ENCODE data around the gene KREMEN1. TPM values are rescaled to one million over a fixed set of nuclear protein-coding genes. Genes with fewer than 3 reads are reported as not detected.

KREMEN1 gene
- total and polyA plus RNA-seq, 2 experiments from 2014 or later: 1.8 to 3.8 TPM

DNA sequence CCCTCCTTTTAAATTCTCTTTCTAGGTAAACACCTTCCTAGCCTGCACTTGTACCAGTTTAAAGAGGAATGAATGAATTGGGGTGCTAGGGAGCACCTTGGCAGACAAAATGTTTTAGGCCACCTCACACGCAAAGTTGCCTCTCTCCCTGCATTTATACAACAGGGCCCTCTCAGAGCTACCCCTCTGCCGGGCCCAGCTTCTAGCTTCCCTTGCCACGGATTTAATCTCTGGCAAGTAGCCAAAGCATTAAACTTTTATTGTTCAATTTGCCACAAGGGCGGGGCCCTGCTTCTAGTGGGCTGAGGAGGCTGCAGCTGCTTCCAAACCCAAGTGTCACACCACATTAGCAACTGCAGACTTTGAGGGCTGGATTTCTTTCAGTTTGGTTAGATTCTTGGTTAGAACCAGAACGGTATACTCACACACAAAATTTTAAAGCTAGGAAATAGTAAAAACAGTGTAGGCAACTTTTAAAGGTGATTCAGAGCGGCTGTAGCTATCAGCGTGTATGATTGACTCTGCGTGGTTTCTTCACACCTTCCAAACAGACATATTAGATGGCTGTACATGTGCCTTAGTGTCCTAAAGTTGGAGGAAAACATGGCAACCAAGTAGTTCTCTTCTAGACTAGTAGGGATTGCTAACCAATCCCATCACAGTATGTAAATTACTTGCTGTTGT lies 6.5 kb downstream of the KREMEN1 start:
- Histone ChIP-seq H3K27ac (ENCODE audit: low read depth) (no peak overlapping the region), H2AFZ (no peak overlapping the region), H3K4me1 (ENCODE audit: insufficient read depth) (peaks cover 40% of the 10 kb centered on the region), H3F3A (replicated peaks; ENCODE audit: low read depth) (no peaks in the 10 kb centered on the region), H3K9me2 (ENCODE audit: insufficient read depth) (no peaks in the 10 kb centered on the region), H3K4me3 (no peak overlapping the region), H4K20me1 (replicated peaks; ENCODE audit: insufficient read depth) (no peaks in the 10 kb centered on the region), H3K4me2 (no peak overlapping the region), H3K79me2 (replicated peaks; ENCODE audit: insufficient read depth) (no peaks in the 10 kb centered on the region), H3K36me3 (ENCODE audit: insufficient read depth) (no peaks in the 10 kb centered on the region), H3K27me3 (ENCODE audit: insufficient read depth) (peaks cover 15% of the 10 kb centered on the region)
- ATAC-seq (no peak), DNase-seq (ENCODE audit: low spot score) (no peak)
- H3K4me1 Mint-ChIP-seq: peaks cover 21% of the 10 kb centered on the region
- no peak overlapping the region for H3K27ac Mint-ChIP-seq
- no peaks in the 10 kb centered on the region for H3K36me3 Mint-ChIP-seq (ENCODE audit: low read depth)
- H3K9me3 Mint-ChIP-seq: no peaks in the 10 kb centered on the region
- H3K4me3 Mint-ChIP-seq: no peak overlapping the region
- TF ChIP-seq, protein P1, sequence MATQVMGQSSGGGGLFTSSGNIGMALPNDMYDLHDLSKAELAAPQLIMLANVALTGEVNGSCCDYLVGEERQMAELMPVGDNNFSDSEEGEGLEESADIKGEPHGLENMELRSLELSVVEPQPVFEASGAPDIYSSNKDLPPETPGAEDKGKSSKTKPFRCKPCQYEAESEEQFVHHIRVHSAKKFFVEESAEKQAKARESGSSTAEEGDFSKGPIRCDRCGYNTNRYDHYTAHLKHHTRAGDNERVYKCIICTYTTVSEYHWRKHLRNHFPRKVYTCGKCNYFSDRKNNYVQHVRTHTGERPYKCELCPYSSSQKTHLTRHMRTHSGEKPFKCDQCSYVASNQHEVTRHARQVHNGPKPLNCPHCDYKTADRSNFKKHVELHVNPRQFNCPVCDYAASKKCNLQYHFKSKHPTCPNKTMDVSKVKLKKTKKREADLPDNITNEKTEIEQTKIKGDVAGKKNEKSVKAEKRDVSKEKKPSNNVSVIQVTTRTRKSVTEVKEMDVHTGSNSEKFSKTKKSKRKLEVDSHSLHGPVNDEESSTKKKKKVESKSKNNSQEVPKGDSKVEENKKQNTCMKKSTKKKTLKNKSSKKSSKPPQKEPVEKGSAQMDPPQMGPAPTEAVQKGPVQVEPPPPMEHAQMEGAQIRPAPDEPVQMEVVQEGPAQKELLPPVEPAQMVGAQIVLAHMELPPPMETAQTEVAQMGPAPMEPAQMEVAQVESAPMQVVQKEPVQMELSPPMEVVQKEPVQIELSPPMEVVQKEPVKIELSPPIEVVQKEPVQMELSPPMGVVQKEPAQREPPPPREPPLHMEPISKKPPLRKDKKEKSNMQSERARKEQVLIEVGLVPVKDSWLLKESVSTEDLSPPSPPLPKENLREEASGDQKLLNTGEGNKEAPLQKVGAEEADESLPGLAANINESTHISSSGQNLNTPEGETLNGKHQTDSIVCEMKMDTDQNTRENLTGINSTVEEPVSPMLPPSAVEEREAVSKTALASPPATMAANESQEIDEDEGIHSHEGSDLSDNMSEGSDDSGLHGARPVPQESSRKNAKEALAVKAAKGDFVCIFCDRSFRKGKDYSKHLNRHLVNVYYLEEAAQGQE (IDR thresholded peaks at IDR 0.05; ENCODE audit: unreplicated experiment): no peak
- TF ChIP-seq, protein P2, sequence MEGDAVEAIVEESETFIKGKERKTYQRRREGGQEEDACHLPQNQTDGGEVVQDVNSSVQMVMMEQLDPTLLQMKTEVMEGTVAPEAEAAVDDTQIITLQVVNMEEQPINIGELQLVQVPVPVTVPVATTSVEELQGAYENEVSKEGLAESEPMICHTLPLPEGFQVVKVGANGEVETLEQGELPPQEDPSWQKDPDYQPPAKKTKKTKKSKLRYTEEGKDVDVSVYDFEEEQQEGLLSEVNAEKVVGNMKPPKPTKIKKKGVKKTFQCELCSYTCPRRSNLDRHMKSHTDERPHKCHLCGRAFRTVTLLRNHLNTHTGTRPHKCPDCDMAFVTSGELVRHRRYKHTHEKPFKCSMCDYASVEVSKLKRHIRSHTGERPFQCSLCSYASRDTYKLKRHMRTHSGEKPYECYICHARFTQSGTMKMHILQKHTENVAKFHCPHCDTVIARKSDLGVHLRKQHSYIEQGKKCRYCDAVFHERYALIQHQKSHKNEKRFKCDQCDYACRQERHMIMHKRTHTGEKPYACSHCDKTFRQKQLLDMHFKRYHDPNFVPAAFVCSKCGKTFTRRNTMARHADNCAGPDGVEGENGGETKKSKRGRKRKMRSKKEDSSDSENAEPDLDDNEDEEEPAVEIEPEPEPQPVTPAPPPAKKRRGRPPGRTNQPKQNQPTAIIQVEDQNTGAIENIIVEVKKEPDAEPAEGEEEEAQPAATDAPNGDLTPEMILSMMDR (conservative IDR thresholded peaks at IDR 0.05; ENCODE audit: low read depth in 2 of 2): no peak
- no peak for TF ChIP-seq CREB1 (CRISPR knock-in tag; IDR thresholded peaks at IDR 0.05; ENCODE audit: low read depth)
- no peak for TF ChIP-seq JUNB (IDR thresholded peaks at IDR 0.05; ENCODE audit: unreplicated experiment)
- peaks cover 8% of the 10 kb centered on the region for H3K27me3 Mint-ChIP-seq (ENCODE audit: insufficient read depth, low read depth, poor library complexity)

DNA sequence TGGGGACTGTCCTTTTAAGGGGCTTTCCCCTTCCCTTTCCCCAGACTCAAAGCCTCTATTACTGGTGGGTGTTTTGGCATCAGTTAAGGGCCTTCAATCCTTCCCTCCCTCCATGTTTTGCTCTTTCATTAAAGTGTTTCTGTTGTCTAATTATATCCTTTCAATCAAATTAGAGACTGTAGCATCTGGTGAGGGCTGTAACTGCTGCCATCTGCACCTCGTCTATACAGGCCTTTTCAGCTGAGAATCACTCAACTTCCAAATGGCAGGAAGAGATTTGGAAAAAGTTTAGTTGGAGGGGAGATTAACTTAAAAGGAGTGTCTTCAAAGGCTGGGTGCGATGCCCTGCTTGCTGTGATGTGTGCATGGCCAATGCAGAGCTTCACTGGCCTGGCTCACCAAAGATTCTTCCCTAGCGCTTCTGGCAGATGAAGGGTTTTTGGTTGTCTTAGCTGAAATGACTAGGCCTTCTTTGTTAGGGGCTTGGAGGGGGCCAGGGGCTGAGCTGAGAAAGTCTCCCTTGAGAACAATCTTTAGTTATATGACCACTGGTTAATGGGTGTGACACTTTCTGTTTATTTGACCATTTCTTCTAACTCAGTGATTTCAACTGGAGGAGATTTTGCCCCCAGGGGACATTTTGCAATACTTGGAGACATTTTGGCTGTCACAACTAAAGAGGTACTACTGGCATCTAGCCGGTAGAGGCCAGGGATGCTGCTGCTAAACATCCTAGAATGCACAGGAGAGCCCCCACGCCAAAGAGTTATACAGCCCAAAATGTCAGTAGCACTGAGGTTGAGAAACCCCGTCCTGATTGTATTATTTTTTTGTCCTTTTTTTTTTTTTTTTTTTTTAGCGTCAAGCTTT lies 7.5 kb downstream of the KREMEN1 start:
- H3F3A ChIP-seq (replicated peaks; ENCODE audit: low read depth): no peaks in the 10 kb centered on the region
- H3K4me3 ChIP-seq: no peak overlapping the region
- no peak overlapping the region for H3K4me3 Mint-ChIP-seq
- H4K20me1 ChIP-seq (replicated peaks; ENCODE audit: insufficient read depth): no peaks in the 10 kb centered on the region
- no peak for DNase-seq (ENCODE audit: low spot score)
- H3K79me2 ChIP-seq (replicated peaks; ENCODE audit: insufficient read depth): no peaks in the 10 kb centered on the region
- no peak overlapping the region for H3K4me2 ChIP-seq
- H3K9me3 Mint-ChIP-seq: no peaks in the 10 kb centered on the region
- peaks cover 24% of the 10 kb centered on the region for H3K4me1 Mint-ChIP-seq
- no peak overlapping the region for H3K27ac ChIP-seq (ENCODE audit: low read depth)
- no peaks in the 10 kb centered on the region for H3K36me3 Mint-ChIP-seq (ENCODE audit: low read depth)
- H3K27ac Mint-ChIP-seq: no peak overlapping the region
- no peak overlapping the region for H2AFZ ChIP-seq
- peaks cover 44% of the 10 kb centered on the region for H3K4me1 ChIP-seq (ENCODE audit: insufficient read depth)
- peaks cover 6% of the 10 kb centered on the region for H3K27me3 ChIP-seq (ENCODE audit: insufficient read depth)
- H3K27me3 Mint-ChIP-seq (ENCODE audit: insufficient read depth, low read depth, poor library complexity): peaks cover 6% of the 10 kb centered on the region
- H3K36me3 ChIP-seq (ENCODE audit: insufficient read depth): no peaks in the 10 kb centered on the region
- ATAC-seq: no peak
- H3K9me2 ChIP-seq (ENCODE audit: insufficient read depth): no peaks in the 10 kb centered on the region
- TF ChIP-seq, protein P1 (IDR thresholded peaks at IDR 0.05; ENCODE audit: unreplicated experiment): no peak
- TF ChIP-seq ZNF331 (CRISPR knock-in tag; IDR thresholded peaks at IDR 0.05; ENCODE audit: low read depth) (no peak), STAT1 (IDR thresholded peaks at IDR 0.05; ENCODE audit: unreplicated experiment) (no peak), NANOG (IDR thresholded peaks at IDR 0.05; ENCODE audit: borderline replicate concordance) (no peak)
